HG03159 (cell line): ENCODE data around the gene NEK9.
"Not testable (repeated sequence)": the region's sequence is repeated elsewhere in the genome, so short reads cannot be mapped to it uniquely, and the experiment has no call there.

Experiments used
- ATAC-seq: cut with Tn5 transposase; IDR thresholded peaks from one replicate; pipeline ENCODE4 v1.9.1; 2021; ENCODE audit warnings: mild to moderate bottlenecking, moderate library complexity; ENCODE audit not compliant: unreplicated experiment

Gene NEK9

GRCh38 chr14:75147423-75148071, 20.7 kb upstream of the NEK9 start:
- no peak for ATAC-seq

- no peak for ATAC-seq
Measured at GRCh38 chr14:75144944-75145343, 18.1 kb upstream of the NEK9 start.

- no peak for ATAC-seq
Measured at GRCh38 chr14:75143761-75144527, 17.1 kb upstream of the NEK9 start.

GRCh38 chr14:75142494-75142893, 15.6 kb upstream of the NEK9 start:
- no peak for ATAC-seq

- ATAC-seq, result no peak
Measured at GRCh38 chr14:75141967-75142366, 15.1 kb upstream of the NEK9 start.

GRCh38 chr14:75141062-75141461, 14.2 kb upstream of the NEK9 start:
- ATAC-seq, result no peak

- no peak for ATAC-seq
Measured at GRCh38 chr14:75140620-75141019, 13.8 kb upstream of the NEK9 start.

GRCh38 chr14:75139185-75139584, 12.3 kb upstream of the NEK9 start:
- no peak for ATAC-seq

- no peak for ATAC-seq
Measured at GRCh38 chr14:75138492-75138891, 11.6 kb upstream of the NEK9 start.

GRCh38 chr14:75134644-75135043, 7.8 kb upstream of the NEK9 start:
- ATAC-seq, result no peak

- ATAC-seq, result no peak
Measured at GRCh38 chr14:75133597-75133996, 6.7 kb upstream of the NEK9 start.

- ATAC-seq, result no peak
Measured at GRCh38 chr14:75132382-75133086, 5.7 kb upstream of the NEK9 start.

GRCh38 chr14:75128596-75128990, 1.7 kb upstream of the NEK9 start:
- no peak for ATAC-seq

GRCh38 chr14:75127903-75128595, 1.2 kb upstream of the NEK9 start:
- no peak for ATAC-seq

GRCh38 chr14:75127474-75127820, 599 bp upstream of the NEK9 start:
- ATAC-seq, result not testable (repeated sequence)

GRCh38 chr14:75126121-75126544, 715 bp downstream of the NEK9 start:
- no peak for ATAC-seq

- ATAC-seq, result no peak
Measured at GRCh38 chr14:75125617-75126016, 1.2 kb downstream of the NEK9 start.

GRCh38 chr14:75123991-75124390, 2.9 kb downstream of the NEK9 start:
- no peak for ATAC-seq

GRCh38 chr14:75121552-75121951, 5.3 kb downstream of the NEK9 start:
- ATAC-seq, result no peak

- no peak for ATAC-seq
Measured at GRCh38 chr14:75120541-75121291, 6.1 kb downstream of the NEK9 start.

- ATAC-seq, result no peak
Measured at GRCh38 chr14:75119056-75119455, 7.8 kb downstream of the NEK9 start.
